Measurements from ENCODE around the gene MKRN3.

The MKRN3 gene

DNA sequence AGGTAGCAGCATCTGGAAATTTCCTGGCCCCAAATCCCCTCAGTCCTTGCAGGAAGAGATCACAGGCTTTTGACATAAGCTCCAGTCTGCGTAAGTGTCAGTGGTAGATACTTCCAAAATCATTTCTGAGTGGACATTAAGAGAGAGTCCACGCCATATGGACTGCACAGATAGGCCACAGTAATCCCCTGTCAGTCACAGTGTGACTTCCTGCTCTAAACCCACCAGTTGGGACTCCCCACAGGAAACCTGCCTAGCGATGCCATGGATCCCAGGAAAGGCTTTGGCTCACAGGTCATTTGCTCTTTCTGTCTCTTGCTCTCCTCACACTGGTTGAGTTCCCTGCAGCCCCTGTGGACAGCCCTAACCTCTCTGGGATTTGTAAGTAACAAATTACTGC is 28.8 kb upstream of the MKRN3 start:
- TF ChIP-seq, protein P1, sequence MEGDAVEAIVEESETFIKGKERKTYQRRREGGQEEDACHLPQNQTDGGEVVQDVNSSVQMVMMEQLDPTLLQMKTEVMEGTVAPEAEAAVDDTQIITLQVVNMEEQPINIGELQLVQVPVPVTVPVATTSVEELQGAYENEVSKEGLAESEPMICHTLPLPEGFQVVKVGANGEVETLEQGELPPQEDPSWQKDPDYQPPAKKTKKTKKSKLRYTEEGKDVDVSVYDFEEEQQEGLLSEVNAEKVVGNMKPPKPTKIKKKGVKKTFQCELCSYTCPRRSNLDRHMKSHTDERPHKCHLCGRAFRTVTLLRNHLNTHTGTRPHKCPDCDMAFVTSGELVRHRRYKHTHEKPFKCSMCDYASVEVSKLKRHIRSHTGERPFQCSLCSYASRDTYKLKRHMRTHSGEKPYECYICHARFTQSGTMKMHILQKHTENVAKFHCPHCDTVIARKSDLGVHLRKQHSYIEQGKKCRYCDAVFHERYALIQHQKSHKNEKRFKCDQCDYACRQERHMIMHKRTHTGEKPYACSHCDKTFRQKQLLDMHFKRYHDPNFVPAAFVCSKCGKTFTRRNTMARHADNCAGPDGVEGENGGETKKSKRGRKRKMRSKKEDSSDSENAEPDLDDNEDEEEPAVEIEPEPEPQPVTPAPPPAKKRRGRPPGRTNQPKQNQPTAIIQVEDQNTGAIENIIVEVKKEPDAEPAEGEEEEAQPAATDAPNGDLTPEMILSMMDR (IDR thresholded peaks at IDR 0.05; ENCODE audit: extremely low read depth, insufficient read depth, missing control alignments), result no peak
- no peak for DNase-seq (ENCODE audit: low spot score)
- in situ Hi-C loops (cut with MboI; ENCODE audit: low pct_unique_long_range_greater_than_20kb, low sequenced_read_pairs, unreplicated experiment), result no loop called here

GRCh38 chr15:23538648-23539047 is 26.8 kb upstream of the MKRN3 start:
- in situ Hi-C loops (cut with MboI; ENCODE audit: low pct_unique_long_range_greater_than_20kb, low sequenced_read_pairs, unreplicated experiment), result no loop called here
- TF ChIP-seq, protein P1 (IDR thresholded peaks at IDR 0.05; ENCODE audit: extremely low read depth, insufficient read depth, missing control alignments), result no peak
- no peak for DNase-seq (ENCODE audit: low spot score)

GRCh38 chr15:23539892-23540291 is 25.6 kb upstream of the MKRN3 start:
- in situ Hi-C loops (cut with MboI; ENCODE audit: low pct_unique_long_range_greater_than_20kb, low sequenced_read_pairs, unreplicated experiment), result no loop called here
- TF ChIP-seq, protein P1 (IDR thresholded peaks at IDR 0.05; ENCODE audit: extremely low read depth, insufficient read depth, missing control alignments), result no peak
- DNase-seq (ENCODE audit: low spot score), result no peak

GRCh38 chr15:23546158-23546557 is 19.3 kb upstream of the MKRN3 start:
- TF ChIP-seq, protein P1 (IDR thresholded peaks at IDR 0.05; ENCODE audit: extremely low read depth, insufficient read depth, missing control alignments), result no peak
- no peak for DNase-seq (ENCODE audit: low spot score)
- in situ Hi-C loops (cut with MboI; ENCODE audit: low pct_unique_long_range_greater_than_20kb, low sequenced_read_pairs, unreplicated experiment), result no loop called here

- TF ChIP-seq, protein P1 (IDR thresholded peaks at IDR 0.05; ENCODE audit: extremely low read depth, insufficient read depth, missing control alignments), result no peak
- in situ Hi-C loops (cut with MboI; ENCODE audit: low pct_unique_long_range_greater_than_20kb, low sequenced_read_pairs, unreplicated experiment), result no loop called here
- no peak for DNase-seq (ENCODE audit: low spot score)
Measured at GRCh38 chr15:23548071-23548470, 17.4 kb upstream of the MKRN3 start.

DNA sequence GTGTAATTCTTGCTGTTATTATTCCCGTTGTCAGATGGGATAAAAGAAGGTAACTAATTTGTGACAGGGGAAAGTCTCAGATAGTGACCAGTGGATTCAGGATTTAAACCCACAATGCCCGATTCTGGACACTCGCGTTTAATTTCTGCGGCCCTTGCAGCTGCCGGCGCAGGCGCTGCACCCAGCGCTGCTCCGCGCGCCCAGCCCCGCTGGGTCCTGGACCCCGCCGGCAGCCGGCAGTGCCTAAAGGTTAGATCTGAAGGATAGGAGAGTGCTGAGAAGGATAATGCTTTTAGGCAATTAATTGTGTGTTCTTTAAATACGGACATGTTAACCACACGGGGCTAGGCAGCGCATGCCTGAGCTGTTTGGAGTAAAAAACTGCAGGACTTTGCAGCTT is 3.6 kb upstream of the MKRN3 start:
- TF ChIP-seq, protein P1 (IDR thresholded peaks at IDR 0.05; ENCODE audit: extremely low read depth, insufficient read depth, missing control alignments), result no peak
- DNase-seq (ENCODE audit: low spot score), result no peak
- in situ Hi-C loops (cut with MboI; ENCODE audit: low pct_unique_long_range_greater_than_20kb, low sequenced_read_pairs, unreplicated experiment), result no loop called here

- in situ Hi-C loops (cut with MboI; ENCODE audit: low pct_unique_long_range_greater_than_20kb, low sequenced_read_pairs, unreplicated experiment), result no loop called here
- TF ChIP-seq, protein P1 (IDR thresholded peaks at IDR 0.05; ENCODE audit: extremely low read depth, insufficient read depth, missing control alignments), result no peak
- no peak for DNase-seq (ENCODE audit: low spot score)
Measured at GRCh38 chr15:23564821-23565394, 566 bp upstream of the MKRN3 start.
